Measurements from ENCODE around the gene RPL27A.

- TF ChIP-seq POLR2A (IDR thresholded peaks at IDR 0.05) (no peak), CTCF (IDR thresholded peaks at IDR 0.05) (no peak)
Measured at GRCh38 chr11:8722809-8723208, 40.2 kb downstream of the RPL27A start.

Data from testis (tissue), 2 donors.